ENCODE results near the gene CCDC71. TPM values are rescaled to one million over a fixed set of nuclear protein-coding genes. Genes with fewer than 3 reads are reported as not detected.

Gene CCDC71
- total RNA-seq, 1 donor from 2014 or later = 27.4 TPM

DNA sequence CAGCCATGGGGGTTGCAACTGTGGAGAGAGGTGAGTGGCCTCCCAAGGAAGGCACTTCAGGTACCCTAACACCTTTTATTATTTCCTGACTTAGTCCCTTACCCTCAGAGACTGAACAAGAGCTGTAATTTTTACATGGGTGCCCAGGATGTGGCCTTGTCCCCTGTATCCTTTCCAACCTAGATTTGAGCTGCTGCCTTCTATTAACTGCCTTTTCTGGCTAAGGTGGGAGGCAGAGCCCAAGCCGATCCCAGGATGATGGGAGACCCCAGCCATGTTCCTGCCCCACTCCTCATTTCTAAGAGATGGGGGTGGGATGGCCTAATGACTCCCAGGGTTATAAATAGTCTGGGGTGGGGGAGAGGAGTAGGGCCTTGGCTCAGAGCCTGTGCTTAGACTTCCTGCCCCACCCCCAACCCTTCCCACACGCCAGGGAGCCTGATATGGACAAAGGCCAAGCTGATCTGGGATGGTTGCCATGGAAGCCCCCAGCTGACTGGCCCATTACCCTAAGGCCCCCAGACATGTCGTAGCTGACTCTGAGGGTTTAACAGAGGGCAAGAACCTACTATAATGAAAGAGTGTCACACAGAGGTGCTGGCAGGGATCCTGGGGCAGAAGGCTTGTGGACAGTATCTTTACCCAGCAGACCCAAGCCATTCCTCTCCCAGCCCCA, 7.1 kb upstream of the CCDC71 start:
- TF ChIP-seq, protein P1, sequence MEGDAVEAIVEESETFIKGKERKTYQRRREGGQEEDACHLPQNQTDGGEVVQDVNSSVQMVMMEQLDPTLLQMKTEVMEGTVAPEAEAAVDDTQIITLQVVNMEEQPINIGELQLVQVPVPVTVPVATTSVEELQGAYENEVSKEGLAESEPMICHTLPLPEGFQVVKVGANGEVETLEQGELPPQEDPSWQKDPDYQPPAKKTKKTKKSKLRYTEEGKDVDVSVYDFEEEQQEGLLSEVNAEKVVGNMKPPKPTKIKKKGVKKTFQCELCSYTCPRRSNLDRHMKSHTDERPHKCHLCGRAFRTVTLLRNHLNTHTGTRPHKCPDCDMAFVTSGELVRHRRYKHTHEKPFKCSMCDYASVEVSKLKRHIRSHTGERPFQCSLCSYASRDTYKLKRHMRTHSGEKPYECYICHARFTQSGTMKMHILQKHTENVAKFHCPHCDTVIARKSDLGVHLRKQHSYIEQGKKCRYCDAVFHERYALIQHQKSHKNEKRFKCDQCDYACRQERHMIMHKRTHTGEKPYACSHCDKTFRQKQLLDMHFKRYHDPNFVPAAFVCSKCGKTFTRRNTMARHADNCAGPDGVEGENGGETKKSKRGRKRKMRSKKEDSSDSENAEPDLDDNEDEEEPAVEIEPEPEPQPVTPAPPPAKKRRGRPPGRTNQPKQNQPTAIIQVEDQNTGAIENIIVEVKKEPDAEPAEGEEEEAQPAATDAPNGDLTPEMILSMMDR (conservative IDR thresholded peaks at IDR 0.05) = no peak
- DNase-seq (ENCODE audit: extremely low spot score, unreplicated experiment) = no peak
- Mint-ChIP-seq H3K36me3 (no peaks in the 10 kb centered on the region), H3K27ac (peak overlapping the region; percentile 59), H3K9me3 (no peaks in the 10 kb centered on the region), H3K4me1 (ENCODE audit: unreplicated experiment) (peaks cover 38% of the 10 kb centered on the region), H3K27me3 (no peaks in the 10 kb centered on the region), H3K4me3 (peak overlapping the region; percentile 94)

DNA sequence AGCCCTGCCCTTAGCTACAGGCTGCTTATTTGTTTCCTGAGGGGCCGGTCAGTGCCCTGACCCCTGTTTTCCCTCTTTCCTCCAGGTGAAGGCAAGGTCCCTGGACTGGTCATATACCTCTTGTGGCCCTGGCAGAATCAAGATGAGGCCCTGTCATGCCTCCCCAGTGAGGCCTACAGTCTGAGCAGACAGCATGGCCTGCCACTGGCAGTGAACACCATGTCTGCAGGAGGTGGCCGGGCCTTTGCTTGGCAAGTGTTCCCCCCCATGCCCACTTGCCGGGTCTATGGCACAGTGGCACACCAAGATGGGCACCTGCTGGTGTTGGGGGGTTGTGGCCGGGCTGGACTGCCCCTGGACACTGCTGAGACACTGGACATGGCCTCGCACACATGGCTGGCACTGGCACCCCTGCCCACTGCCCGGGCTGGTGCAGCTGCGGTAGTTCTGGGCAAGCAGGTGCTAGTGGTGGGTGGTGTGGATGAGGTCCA, 6.5 kb upstream of the CCDC71 start:
- Mint-ChIP-seq H3K4me3 (peak overlapping the region; percentile 94), H3K27ac (no peak overlapping the region), H3K36me3 (no peaks in the 10 kb centered on the region), H3K27me3 (no peaks in the 10 kb centered on the region), H3K9me3 (no peaks in the 10 kb centered on the region), H3K4me1 (ENCODE audit: unreplicated experiment) (peaks cover 38% of the 10 kb centered on the region)
- TF ChIP-seq, protein P1 (conservative IDR thresholded peaks at IDR 0.05) = no peak
- DNase-seq (ENCODE audit: extremely low spot score, unreplicated experiment) = no peak

DNA sequence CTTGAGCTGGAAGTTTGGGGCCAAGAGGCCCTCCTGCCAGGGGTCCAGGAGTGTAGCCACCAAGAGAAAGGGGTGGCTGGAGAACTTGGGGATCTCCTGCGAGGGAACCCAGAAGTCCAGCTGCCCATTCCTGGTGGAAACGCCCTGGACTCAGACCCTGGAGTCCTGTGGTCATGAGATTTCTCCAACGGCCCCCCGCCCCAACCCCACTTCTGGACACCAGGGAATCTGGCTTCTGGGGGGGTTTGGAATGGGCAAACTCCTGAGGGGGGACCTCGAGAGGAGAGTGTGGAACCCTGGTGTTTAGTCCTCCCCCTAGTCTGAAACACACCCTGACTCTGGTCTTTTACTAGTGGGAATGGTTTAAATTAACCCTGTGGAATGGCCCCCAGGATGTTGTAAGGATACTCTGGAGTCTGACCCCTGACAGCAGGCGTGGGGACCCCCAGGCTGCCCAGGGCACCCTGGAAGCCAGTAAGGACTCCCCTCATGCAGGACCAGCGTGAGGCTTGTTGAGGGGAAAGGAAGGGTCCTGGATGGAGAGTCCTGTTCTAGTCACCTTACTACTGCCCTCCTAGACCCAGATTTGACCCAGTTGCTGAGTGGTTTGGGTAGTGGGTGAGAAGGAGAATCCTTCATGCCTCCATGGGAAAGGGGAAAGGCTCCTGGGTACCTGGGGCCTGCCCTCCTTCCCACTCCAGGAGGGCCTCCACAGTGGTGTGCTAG, 5.8 kb upstream of the CCDC71 start:
- TF ChIP-seq, protein P1 (conservative IDR thresholded peaks at IDR 0.05) = no peak
- peak overlapping the region; percentile 94 for H3K4me3 Mint-ChIP-seq
- H3K27ac Mint-ChIP-seq = peak overlapping the region; percentile 50
- H3K36me3 Mint-ChIP-seq = no peaks in the 10 kb centered on the region
- no peaks in the 10 kb centered on the region for H3K9me3 Mint-ChIP-seq
- no peaks in the 10 kb centered on the region for H3K27me3 Mint-ChIP-seq
- DNase-seq (ENCODE audit: extremely low spot score, unreplicated experiment) = no peak
- H3K4me1 Mint-ChIP-seq (ENCODE audit: unreplicated experiment) = peaks cover 38% of the 10 kb centered on the region

DNA sequence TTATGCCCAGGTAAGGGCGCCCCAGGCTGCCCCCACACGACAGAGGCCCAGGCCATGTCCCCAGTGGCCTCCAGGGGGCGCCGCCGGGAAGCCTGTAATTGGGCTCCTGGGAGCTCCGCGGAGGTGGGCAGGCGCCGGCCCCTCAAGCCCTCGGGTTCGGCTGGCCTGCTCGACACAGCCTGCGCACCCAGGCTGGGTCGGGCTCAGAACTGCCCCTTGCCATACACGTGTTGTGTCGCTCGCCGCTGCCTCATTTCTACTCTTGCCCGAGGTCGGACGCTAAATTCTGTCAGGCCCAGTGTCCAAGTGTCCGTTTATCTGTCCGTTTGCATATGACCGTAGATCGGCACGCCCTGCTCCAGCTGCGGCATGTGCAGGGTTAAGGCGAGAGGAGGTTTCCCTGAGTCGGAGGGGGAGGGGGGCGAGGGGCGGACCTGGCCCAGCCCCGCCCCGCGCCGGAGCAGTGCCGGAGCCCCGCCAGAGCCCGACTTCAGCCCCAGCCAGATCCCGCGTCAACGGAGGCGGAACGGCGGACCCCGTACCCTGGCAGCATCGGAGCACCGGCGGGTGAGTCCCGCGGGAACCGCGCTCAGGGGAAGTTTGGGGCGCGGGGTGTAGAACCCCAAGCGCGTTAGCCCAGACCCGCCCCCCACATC, 5.1 kb upstream of the CCDC71 start, which contains the start of gene KLHDC8B:
KLHDC8B (plus strand) TSS at position 480 of the 656 bp plus-strand sequence. CDS start 1,172 bp downstream, outside the sequence.
- no peaks in the 10 kb centered on the region for H3K9me3 Mint-ChIP-seq
- TF ChIP-seq, protein P1 (conservative IDR thresholded peaks at IDR 0.05) = peak; percentile 99
- peak within 1 kb of the TSS; percentile 85 for H3K27ac Mint-ChIP-seq
- no peaks in the 10 kb centered on the region for H3K27me3 Mint-ChIP-seq
- no peaks in the 10 kb centered on the region for H3K36me3 Mint-ChIP-seq
- peak; percentile 89 for DNase-seq (ENCODE audit: extremely low spot score, unreplicated experiment)
- peak within 1 kb of the TSS; percentile 94 for H3K4me3 Mint-ChIP-seq
- peaks cover 38% of the 10 kb centered on the region for H3K4me1 Mint-ChIP-seq (ENCODE audit: unreplicated experiment)

DNA sequence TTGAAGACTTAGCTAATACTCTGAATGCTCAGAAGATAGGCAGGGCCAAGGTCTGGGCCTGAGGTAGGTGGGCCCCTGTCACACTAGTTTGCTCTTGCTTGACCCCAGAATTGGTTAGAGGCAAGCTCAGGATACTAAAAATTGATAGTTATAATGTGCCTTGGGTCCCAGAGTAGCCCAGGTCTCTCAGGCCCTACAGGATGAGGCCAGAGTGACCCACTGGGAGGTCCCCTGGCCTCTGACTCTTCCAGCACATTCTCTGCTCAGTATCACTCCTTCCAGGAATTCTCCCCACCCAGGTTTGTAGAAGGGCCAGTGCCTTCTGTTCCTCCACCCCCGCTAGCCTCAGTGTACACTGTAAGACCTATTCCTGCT, 4.6 kb upstream of the CCDC71 start:
- H3K36me3 Mint-ChIP-seq = no peaks in the 10 kb centered on the region
- peaks cover 38% of the 10 kb centered on the region for H3K4me1 Mint-ChIP-seq (ENCODE audit: unreplicated experiment)
- H3K4me3 Mint-ChIP-seq = peak overlapping the region; percentile 94

More for the DNA sequence above, 4.6 kb upstream of the CCDC71 start:
- Mint-ChIP-seq H3K9me3 (no peaks in the 10 kb centered on the region), H3K27ac (peak overlapping the region; percentile 85), H3K27me3 (no peaks in the 10 kb centered on the region)
- TF ChIP-seq, protein P1 (conservative IDR thresholded peaks at IDR 0.05) = no peak
- no peak for DNase-seq (ENCODE audit: extremely low spot score, unreplicated experiment)

Data from type B pancreatic cell (in vitro differentiated cells).